Lower leg skin (tissue), 4 donors: ENCODE data around the gene NPAT. TPM values are rescaled to one million over a fixed set of nuclear protein-coding genes. Genes with fewer than 3 reads are reported as not detected.

ENCODE experiments used
- DNase-seq, 2 donors: peaks; one replicate each; pipeline ENCODE4 v3.0.0-alpha.2; 2019; ENCODE audit warnings: low spot score in 2 of 2
- H3K4me3 ChIP-seq: fragments of 200-600 bp; sonication (generic); 2 replicates; pipeline ENCODE4 v1.5.1; 2017; ENCODE audit warnings: mild to moderate bottlenecking, low read depth; ENCODE audit not compliant: poor library complexity, severe bottlenecking
- POLR2A ChIP-seq, 2 donors: fragments of 450-650 bp; IDR thresholded peaks; one replicate each; pipeline ENCODE4 v1.6.1; 2016 to 2017; ENCODE audit warnings: antibody characterized with exemption in 2 of 2, mild to moderate bottlenecking in 1 of 2, moderate library complexity in 1 of 2
- WGBS, 2 donors: methylation state at CpG; one replicate each; pipeline ENCODE4 v1.1.5; 2018; 5-methylcytosine and 5-hydroxymethylcytosine counted together
- intact Hi-C: fragments of 100-400 bp; cut with DNase I; formaldehyde crosslinking; loops from one replicate; pipeline ENCODE4 v1.15.0; 2023; ENCODE audit warnings: low total_unique reads
- total RNA-seq, 4 donors: library from RNA; depleted of rRNA; stranded (reverse); fragments of >200 nt; gene quantifications; one replicate each; pipeline ENCODE4 v1.1.0, GENCODE V29; 2016
- TF ChIP-seq, protein P1 (sequence below), 3 donors: fragments of 450-650 bp; IDR thresholded peaks; one replicate each; pipeline ENCODE4 v1.5.1; 2016; ENCODE audit warnings: antibody characterized with exemption in 3 of 3, mild to moderate bottlenecking in 3 of 3, moderate library complexity in 2 of 3

Gene NPAT
- total RNA-seq, 4 donors from 2014 or later, result 11.9 to 27.6 (median 14.6) TPM

DNA sequence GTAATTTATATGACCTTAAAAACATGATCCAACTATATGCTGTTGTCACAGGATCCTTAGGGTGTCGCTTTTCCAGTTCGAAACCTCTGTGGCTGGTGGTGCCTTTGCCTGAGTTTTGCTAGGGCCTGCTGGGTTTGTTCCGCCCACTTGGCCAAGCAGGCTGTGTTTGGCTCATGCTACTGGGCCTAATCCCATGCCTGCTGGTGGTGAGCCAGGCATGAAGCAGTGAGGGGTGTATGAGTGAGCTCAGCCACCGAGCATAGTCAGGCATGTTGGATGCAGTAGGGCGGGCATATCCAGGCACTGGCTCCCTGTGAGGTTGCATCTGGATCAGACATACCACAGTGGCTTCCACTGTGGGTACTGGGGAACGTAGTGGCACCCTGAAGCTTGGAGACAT, 16.3 kb downstream of the NPAT start:
- no peak for DNase-seq
- intact Hi-C loops, result no loop called here
- H3K4me3 ChIP-seq, result no peak overlapping the region
- 82 to 90% methylated on average over 5 to 6 of the region's 6 CpGs for WGBS, 2 donors
- no peak for TF ChIP-seq POLR2A (IDR thresholded peaks at IDR 0.05)
- TF ChIP-seq, protein P1, sequence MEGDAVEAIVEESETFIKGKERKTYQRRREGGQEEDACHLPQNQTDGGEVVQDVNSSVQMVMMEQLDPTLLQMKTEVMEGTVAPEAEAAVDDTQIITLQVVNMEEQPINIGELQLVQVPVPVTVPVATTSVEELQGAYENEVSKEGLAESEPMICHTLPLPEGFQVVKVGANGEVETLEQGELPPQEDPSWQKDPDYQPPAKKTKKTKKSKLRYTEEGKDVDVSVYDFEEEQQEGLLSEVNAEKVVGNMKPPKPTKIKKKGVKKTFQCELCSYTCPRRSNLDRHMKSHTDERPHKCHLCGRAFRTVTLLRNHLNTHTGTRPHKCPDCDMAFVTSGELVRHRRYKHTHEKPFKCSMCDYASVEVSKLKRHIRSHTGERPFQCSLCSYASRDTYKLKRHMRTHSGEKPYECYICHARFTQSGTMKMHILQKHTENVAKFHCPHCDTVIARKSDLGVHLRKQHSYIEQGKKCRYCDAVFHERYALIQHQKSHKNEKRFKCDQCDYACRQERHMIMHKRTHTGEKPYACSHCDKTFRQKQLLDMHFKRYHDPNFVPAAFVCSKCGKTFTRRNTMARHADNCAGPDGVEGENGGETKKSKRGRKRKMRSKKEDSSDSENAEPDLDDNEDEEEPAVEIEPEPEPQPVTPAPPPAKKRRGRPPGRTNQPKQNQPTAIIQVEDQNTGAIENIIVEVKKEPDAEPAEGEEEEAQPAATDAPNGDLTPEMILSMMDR (IDR thresholded peaks at IDR 0.05), result no peak

DNA sequence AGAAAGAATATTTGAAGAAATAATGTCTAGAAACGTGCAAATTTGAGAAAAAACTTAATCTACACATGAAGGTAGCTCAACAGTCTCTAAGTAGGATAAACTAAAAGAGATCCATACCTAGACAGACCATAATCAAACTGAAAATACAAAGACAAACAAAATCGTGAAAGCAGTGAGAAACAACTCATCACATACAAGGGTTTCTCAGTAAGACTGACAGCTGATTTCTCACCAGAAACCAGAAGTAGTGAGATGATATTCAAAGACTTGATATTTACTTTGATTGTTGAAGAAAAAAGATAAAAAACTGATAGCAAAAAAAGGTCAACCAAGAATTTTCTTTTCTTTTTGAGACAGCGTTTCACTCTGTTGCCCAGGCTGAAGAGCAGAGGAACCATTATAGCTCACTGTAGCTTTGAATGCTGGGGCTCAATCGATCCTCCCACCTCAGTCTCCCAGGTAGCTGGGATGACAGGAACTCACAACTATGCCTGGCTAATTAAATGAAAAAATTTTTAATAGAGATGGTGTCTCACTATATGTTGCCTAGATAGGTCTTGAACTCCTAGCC, 17.4 kb downstream of the NPAT start:
- 92 to 95% methylated on average over 4 of the region's 4 CpGs for WGBS, 2 donors
- TF ChIP-seq, protein P1 (IDR thresholded peaks at IDR 0.05), result no peak
- TF ChIP-seq POLR2A (IDR thresholded peaks at IDR 0.05), result no peak
- H3K4me3 ChIP-seq, result no peak overlapping the region
- no peak for DNase-seq
- intact Hi-C loops, result no loop called here

DNA sequence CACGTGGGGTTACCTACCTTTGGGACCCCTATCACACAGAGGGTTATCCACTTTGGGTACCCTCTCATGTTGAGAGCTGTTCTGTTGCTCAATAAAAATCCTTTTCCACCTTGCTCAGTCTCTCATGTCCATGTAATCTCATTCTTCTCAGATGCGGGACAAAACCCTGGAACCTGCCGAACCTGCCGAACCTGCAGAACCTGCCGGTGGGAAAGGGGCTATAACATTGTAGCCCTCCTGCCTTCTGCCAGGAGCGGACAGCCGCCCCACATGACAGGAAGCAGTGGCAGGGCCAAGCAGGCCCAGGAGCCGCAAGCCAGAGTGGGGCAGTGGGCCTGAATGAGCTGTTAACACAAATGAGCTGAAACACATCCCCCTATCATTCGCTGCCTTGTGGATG, 18.1 kb downstream of the NPAT start:
- no peak for DNase-seq
- H3K4me3 ChIP-seq, result no peak overlapping the region
- TF ChIP-seq, protein P1 (IDR thresholded peaks at IDR 0.05), result no peak
- no peak for TF ChIP-seq POLR2A (IDR thresholded peaks at IDR 0.05)
- intact Hi-C loops, result no loop called here
- WGBS, 2 donors, result 91 to 96% methylated on average over 9 of the region's 9 CpGs

DNA sequence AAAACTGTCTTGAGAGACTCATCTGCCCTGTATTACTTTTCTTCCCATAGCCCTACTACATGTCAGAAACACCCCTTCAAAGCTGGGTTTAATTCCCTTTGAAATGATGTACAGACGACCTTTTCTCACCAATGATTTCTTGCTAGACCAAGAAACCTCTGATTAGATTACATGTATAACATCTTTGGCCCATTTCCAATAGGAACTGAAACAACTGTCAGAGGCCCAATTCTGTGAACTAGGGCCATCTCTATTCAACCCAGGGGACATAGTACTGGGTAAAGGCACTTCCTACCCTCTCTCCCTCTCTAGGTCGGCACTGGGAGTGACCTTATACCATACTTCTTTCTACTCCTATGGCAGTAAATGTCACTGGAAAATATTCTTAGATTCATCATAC, 19.4 kb downstream of the NPAT start:
- intact Hi-C loops, result no loop called here
- DNase-seq, result no peak
- no peak overlapping the region for H3K4me3 ChIP-seq
- 71 to 74% methylated on average over 2 of the region's 2 CpGs for WGBS, 2 donors
- TF ChIP-seq, protein P1 (IDR thresholded peaks at IDR 0.05), result no peak
- no peak for TF ChIP-seq POLR2A (IDR thresholded peaks at IDR 0.05)

DNA sequence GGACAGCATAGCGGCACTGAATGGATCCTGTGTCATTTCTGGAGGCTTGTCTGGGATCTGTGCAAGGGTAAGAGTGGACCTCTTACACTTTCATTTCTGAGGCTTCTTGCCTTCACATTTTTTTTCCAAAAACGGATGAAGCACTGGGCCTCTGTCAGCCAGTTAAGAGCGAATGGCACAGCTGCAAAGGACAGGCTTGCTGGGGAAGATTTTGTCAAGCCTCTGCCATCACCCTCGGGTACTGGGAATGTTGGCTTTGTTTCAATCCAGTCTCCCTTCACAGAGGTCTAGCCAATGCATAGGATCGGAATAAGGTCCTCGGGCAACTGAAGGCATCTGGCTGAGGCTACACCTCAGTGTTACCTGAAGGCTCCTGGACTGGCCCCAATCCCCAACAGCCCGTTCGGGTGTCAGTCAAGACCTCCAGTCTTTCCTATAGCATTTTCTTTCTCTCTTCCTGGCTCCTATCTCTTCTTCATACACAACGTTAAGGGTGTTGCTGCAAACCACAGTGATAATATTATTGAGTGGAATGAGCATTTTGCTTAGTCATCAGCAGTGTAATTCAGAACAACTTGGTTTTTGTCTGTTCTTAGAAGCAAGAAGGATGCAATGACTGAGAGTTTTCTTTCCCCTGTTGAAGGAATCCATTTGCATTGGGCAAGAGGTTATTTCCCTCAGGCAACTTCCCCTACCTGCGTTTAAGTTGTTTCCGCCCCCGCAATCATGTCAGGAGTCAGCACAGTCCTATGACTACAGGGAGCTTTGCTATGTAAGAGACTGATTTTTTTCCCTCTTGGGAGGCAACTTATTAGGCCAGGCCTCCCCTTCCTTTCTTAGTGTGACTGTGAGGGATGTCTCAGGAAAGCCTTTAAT, 22.8 kb downstream of the NPAT start:
- intact Hi-C loops, result no loop called here
- DNase-seq, result no peak
- 65 to 68% methylated on average over 12 of the region's 12 CpGs for WGBS, 2 donors
- H3K4me3 ChIP-seq, result no peak overlapping the region
- no peak for TF ChIP-seq POLR2A (IDR thresholded peaks at IDR 0.05)
- TF ChIP-seq, protein P1 (IDR thresholded peaks at IDR 0.05), result no peak
